Spleen (tissue), 7 donors: Measurements from ENCODE around the gene SNAPC2.

Experiments
- CTCF ChIP-seq, 11 experiments: fragments of 200-600 bp in 7 of 11; fragments of 450-650 bp in 4 of 11; sonication (generic) in 4 of 11; IDR thresholded peaks in 8 of 11; conservative IDR thresholded peaks in 3 of 11; 1 replicate in 7 of 11; 2 replicates in 4 of 11; pipeline versions ENCODE4 v1.4.0 to v1.8.0; 2016 to 2021; ENCODE audit warnings: antibody characterized with exemption in 11 of 11, inconsistent platforms in 4 of 11, mild to moderate bottlenecking in 1 of 11
- POLR2A ChIP-seq, 3 donors: fragments of 450-650 bp; IDR thresholded peaks; one replicate each; pipeline ENCODE4 v1.5.1; 2017; ENCODE audit warnings: antibody characterized with exemption in 3 of 3, mild to moderate bottlenecking in 1 of 3
- donor health status: DM: no; HTN: no; CAD: no; lungs with moderate emphysema.
- donor health status: DM: no; HTN: no; CAD: no.
- donor health status: DM: no; HTN: no; CAD: no.

GRCh38 chr19:7911508-7912143, 8.5 kb upstream of the SNAPC2 start:
- TF ChIP-seq CTCF (IDR thresholded peaks at IDR 0.05 in 8 of 11, conservative IDR thresholded peaks at IDR 0.05 in 3 of 11) (no peak), POLR2A (IDR thresholded peaks at IDR 0.05) (no peak)
